GM12878 (cell line): ENCODE results near the gene TMEM132D. TPM values are rescaled to one million over a fixed set of nuclear protein-coding genes. Genes with fewer than 3 reads are reported as not detected.

Experiments
- ATAC-seq: fragments of 200-7000 bp; cut with Tn5 transposase; 3 replicates; pipeline ENCODE4 v1.9.1; 2020; ENCODE audit warnings: mild to moderate bottlenecking, moderate library complexity
- BruUV-seq: library from RNA; stranded (reverse); fragments of 400-500 nt; replicated peaks from 2 replicates; lab custom pipeline; 2021; lab: Mats Ljungman, UMichigan
- CTCF ChIA-PET: fragments of 300-600 bp; sonication (Branson Sonifier 250); formaldehyde crosslinking; extraction: SDS; loops from one replicate; lab custom pipeline; 2021; ENCODE audit warnings: inconsistent platforms; lab: Yijun Ruan, JAX
- POLR2A ChIA-PET: fragments of 350-600 bp; formaldehyde crosslinking; extraction: SDS; loops from one replicate; lab custom pipeline; 2021; ENCODE audit warnings: inconsistent platforms; lab: Charles Lee
- RAD21 ChIA-PET: fragments of 300-600 bp; sonication (Branson Sonifier 250); formaldehyde crosslinking; loops from one replicate; lab custom pipeline; 2023; ENCODE audit warnings: antibody characterized with exemption; ENCODE audit not compliant: unreplicated experiment; lab: Charles Lee
- SMC1A ChIA-PET: fragments of 300-600 bp; sonication (Branson Sonifier 250); formaldehyde crosslinking; loops from one replicate; lab custom pipeline; 2023; ENCODE audit not compliant: unreplicated experiment, uncharacterized antibody; lab: Charles Lee
- DNase-seq: peaks from one replicate; pipeline ENCODE4 v3.0.0-alpha.2; 2011; ENCODE audit warnings: low read depth, low spot score
- FAIRE-seq: peaks from 3 replicates; lab custom pipeline; 2011; peaks lifted over from hg19 to GRCh38; lab: Jason Lieb, UNC
- H2AFZ ChIP-seq: 2 replicates; pipeline ENCODE4 v1.6.0; 2011; ENCODE audit warnings: low read depth, low read length, control low read depth; ENCODE audit not compliant: control insufficient read depth
- H3K27ac ChIP-seq: 2 replicates; pipeline ENCODE4 v1.5.1; 2011; ENCODE audit warnings: control low read depth; ENCODE audit not compliant: control insufficient read depth, insufficient read depth
- H3K27me3 ChIP-seq, 2 experiments: replicated peaks in 1 of 2; 2 replicates each; pipeline versions ENCODE4 v1.6.0 to v1.6.1; 2011; ENCODE audit warnings: low read length in 1 of 2; ENCODE audit not compliant: control insufficient read depth in 2 of 2, insufficient read depth in 2 of 2
- H3K36me3 ChIP-seq, 2 experiments: 2 replicates each; pipeline ENCODE4 v1.5.1; 2011; ENCODE audit warnings: low read length in 1 of 2; ENCODE audit not compliant: control insufficient read depth in 2 of 2, insufficient read depth in 2 of 2
- H3K4me1 ChIP-seq: 2 replicates; pipeline ENCODE4 v1.6.1; 2011; ENCODE audit warnings: mild to moderate bottlenecking, low read length, moderate library complexity, mixed read lengths; ENCODE audit not compliant: control insufficient read depth, insufficient read depth
- H3K4me2 ChIP-seq: 2 replicates; pipeline ENCODE4 v1.6.0; 2011; ENCODE audit warnings: control low read depth; ENCODE audit not compliant: control insufficient read depth, insufficient read depth
- H3K4me3 ChIP-seq: fragments of 200-600 bp; sonication (generic); 2 replicates; pipeline ENCODE4 v1.5.1; 2016
- H3K79me2 ChIP-seq: 2 replicates; pipeline ENCODE4 v1.6.0; 2011; ENCODE audit warnings: low read length; ENCODE audit not compliant: control insufficient read depth, insufficient read depth
- H3K9ac ChIP-seq: 2 replicates; pipeline ENCODE4 v1.8.0; 2011; ENCODE audit warnings: low read length, control low read depth, mixed read lengths; ENCODE audit not compliant: control insufficient read depth, insufficient read depth
- H3K9me3 ChIP-seq: replicated peaks from 3 replicates; pipeline ENCODE4 v1.5.1; 2011; ENCODE audit warnings: mild to moderate bottlenecking, low read length; ENCODE audit not compliant: control insufficient read depth, insufficient read depth
- H4K20me1 ChIP-seq: 2 replicates; pipeline ENCODE4 v1.6.0; 2011; ENCODE audit not compliant: control insufficient read depth, insufficient read depth
- CBX3 ChIP-seq: fragments of 200-600 bp; sonication (generic); IDR thresholded peaks from 2 replicates; pipeline ENCODE4 v1.6.1; 2016; ENCODE audit warnings: low read depth, borderline replicate concordance
- CREM ChIP-seq: IDR thresholded peaks from 2 replicates; pipeline ENCODE4 v1.6.1; 2014; ENCODE audit warnings: antibody characterized with exemption, low read depth
- CUX1 ChIP-seq: IDR thresholded peaks from 2 replicates; pipeline ENCODE4 v1.6.1; 2012; ENCODE audit warnings: improper control_type of control experiment, low read depth, low read length; ENCODE audit not compliant: insufficient replicate concordance
- ELK1 ChIP-seq: IDR thresholded peaks from 2 replicates; pipeline ENCODE4 v1.6.1; 2012; ENCODE audit warnings: low read depth, low read length, improper control_type of control experiment
- FOXM1 ChIP-seq: IDR thresholded peaks from 2 replicates; pipeline ENCODE4 v1.6.1; 2012; ENCODE audit warnings: low read depth, mild to moderate bottlenecking, inconsistent platforms, low read length, moderate library complexity
- HCFC1 ChIP-seq: fragments of 150-350 bp; IDR thresholded peaks from 2 replicates; pipeline ENCODE4 v1.6.1; 2014; ENCODE audit warnings: low read length
- HDAC6 ChIP-seq: fragments of 200-600 bp; sonication (generic); IDR thresholded peaks from one replicate; pipeline ENCODE4 v1.8.0; 2017; ENCODE audit warnings: antibody characterized with exemption; ENCODE audit not compliant: unreplicated experiment
- IRF4 ChIP-seq: IDR thresholded peaks from 2 replicates; pipeline ENCODE4 v1.6.1; 2011; ENCODE audit warnings: low read depth, low read length
- MEF2A ChIP-seq: IDR thresholded peaks from 2 replicates; pipeline ENCODE4 v1.6.1; 2011; ENCODE audit warnings: low read depth, mild to moderate bottlenecking, low read length, moderate library complexity; ENCODE audit not compliant: insufficient read depth
- MYB ChIP-seq: fragments of 150-350 bp; IDR thresholded peaks from 2 replicates; pipeline ENCODE4 v1.6.1; 2014; ENCODE audit warnings: mild to moderate bottlenecking, low read depth, low read length, borderline replicate concordance
- MYC ChIP-seq: IDR thresholded peaks from 2 replicates; pipeline ENCODE4 v1.6.1; 2011; ENCODE audit warnings: mild to moderate bottlenecking, low read length, moderate library complexity, inconsistent platforms; ENCODE audit not compliant: insufficient read depth, insufficient replicate concordance, insufficient read length, severe bottlenecking
- NFYA ChIP-seq: IDR thresholded peaks from 2 replicates; pipeline ENCODE4 v1.6.1; 2011; ENCODE audit warnings: low read depth, mild to moderate bottlenecking, low read length, improper control_type of control experiment, borderline replicate concordance
- RFX5 ChIP-seq: IDR thresholded peaks from 2 replicates; pipeline ENCODE4 v1.6.1; 2011; ENCODE audit warnings: low read depth, low read length, improper control_type of control experiment
- WRNIP1 ChIP-seq: IDR thresholded peaks from 2 replicates; pipeline ENCODE4 v1.6.1; 2011; ENCODE audit warnings: low read depth, low read length, improper control_type of control experiment, borderline replicate concordance
- ZNF207 ChIP-seq: fragments of 450-650 bp; IDR thresholded peaks from 2 replicates; pipeline ENCODE4 v1.6.1; 2014; ENCODE audit warnings: antibody characterized with exemption, mild to moderate bottlenecking, borderline replicate concordance
- ZNF24 ChIP-seq: fragments of 450-650 bp; IDR thresholded peaks from 2 replicates; pipeline ENCODE4 v1.6.1; 2017; ENCODE audit warnings: antibody characterized with exemption, mild to moderate bottlenecking
- ZSCAN29 ChIP-seq: fragments of 450-650 bp; IDR thresholded peaks from 2 replicates; pipeline ENCODE4 v1.6.1; 2017; ENCODE audit warnings: mild to moderate bottlenecking, moderate library complexity
- WGBS: methylation state at CpG from one replicate; pipeline ENCODE4 v1.1.6; 2016; ENCODE audit warnings: low lambda C conversion rate; ENCODE audit not compliant: insufficient replicate concordance, insufficient coverage; ENCODE audit errors: missing lambda C conversion rate; 5-methylcytosine and 5-hydroxymethylcytosine counted together
- in situ Hi-C: fragments of 300-500 bp; cut with MboI; formaldehyde crosslinking; loops from 9 replicates; pipeline ENCODE4 v1.14.3; 2018; ENCODE audit warnings: mixed read lengths
- intact Hi-C: fragments of 100-400 bp; cut with micrococcal nuclease; formaldehyde crosslinking; loops from one replicate; pipeline ENCODE4 v1.14.2; 2022; ENCODE audit not compliant: unreplicated experiment
- polyA plus RNA-seq, 11 experiments: library from polyadenylated mRNA; depleted of rRNA in 4 of 11; unstranded in 6 of 11; stranded (reverse) in 5 of 11; fragments of >200 nt; fragmentation: Nextera tagmentation in 4 of 11; fragmentation: Illumina TruSeq in 1 of 11; extraction: Ambion mirVana in 4 of 11; extraction: Trizol in 1 of 11; gene quantifications; 1 replicate in 1 of 11; 2 replicates in 10 of 11; pipeline versions ENCODE4 v1.2.1 to v1.2.3, GENCODE V29; 2011 to 2016; ENCODE audit warnings: inconsistent platforms in 2 of 11, missing spikeins in 2 of 11, low read depth in 1 of 11
- total RNA-seq, 4 experiments: library from RNA; depleted of rRNA in 3 of 4; stranded (reverse); fragments of >200 nt in 3 of 4; fragmentation: Illumina TruSeq in 1 of 4; extraction: Trizol in 1 of 4; gene quantifications; 2 replicates each; pipeline versions ENCODE4 v1.2.1 to v1.2.3, GENCODE V29; 2013 to 2021
- TF ChIP-seq, protein P1 (sequence below): IDR thresholded peaks from 2 replicates; pipeline ENCODE4 v1.6.1; 2011; ENCODE audit warnings: low read depth, low read length, improper control_type of control experiment, borderline replicate concordance

TMEM132D gene
- total and polyA plus RNA-seq, 10 of the 15 experiments (the other 5 are each of a cell fraction or from before 2014, with no cell fraction given) = under 0.01 to 0.12 (median 0.02) TPM; not detected in 3

- TF ChIP-seq CBX3 (no peak), ZNF24 (no peak), MYC (no peak), CREM (no peak), RFX5 (no peak), ZNF207 (no peak), NFYA (no peak), ZSCAN29 (no peak)
- TF ChIP-seq, protein P1, sequence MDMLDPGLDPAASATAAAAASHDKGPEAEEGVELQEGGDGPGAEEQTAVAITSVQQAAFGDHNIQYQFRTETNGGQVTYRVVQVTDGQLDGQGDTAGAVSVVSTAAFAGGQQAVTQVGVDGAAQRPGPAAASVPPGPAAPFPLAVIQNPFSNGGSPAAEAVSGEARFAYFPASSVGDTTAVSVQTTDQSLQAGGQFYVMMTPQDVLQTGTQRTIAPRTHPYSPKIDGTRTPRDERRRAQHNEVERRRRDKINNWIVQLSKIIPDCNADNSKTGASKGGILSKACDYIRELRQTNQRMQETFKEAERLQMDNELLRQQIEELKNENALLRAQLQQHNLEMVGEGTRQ = no peak
Observed at GRCh38 chr12:129163861-129164260, 740.0 kb downstream of the TMEM132D start (continued).

DNA sequence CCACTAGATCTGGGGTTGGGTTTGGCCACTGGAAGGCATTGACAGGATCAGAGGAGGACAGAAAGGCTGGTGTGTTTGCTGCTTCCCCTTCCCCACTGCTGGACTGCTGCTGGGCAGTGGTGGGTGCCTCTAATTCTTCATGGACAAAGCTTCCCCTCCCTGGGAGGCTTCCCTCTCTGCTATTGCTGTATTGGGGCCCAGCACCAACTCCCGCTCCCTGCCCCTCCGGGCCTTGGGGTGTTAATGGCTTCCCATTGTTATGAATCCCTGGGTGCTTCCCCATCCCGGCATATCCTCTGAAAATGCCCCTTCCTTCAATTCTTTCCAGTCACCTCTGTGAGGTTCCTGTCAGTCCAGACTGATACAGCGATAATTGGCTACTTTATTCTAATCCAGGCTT lies 740.4 kb downstream of the TMEM132D start:
- BruUV-seq = no TSS peak
- Histone ChIP-seq H3K9me3 (no peaks in the 10 kb centered on the region), H3K4me3 (no peak overlapping the region), H4K20me1 (no peaks in the 10 kb centered on the region), H3K4me2 (no peak overlapping the region), H3K27ac (no peak overlapping the region), H3K36me3 (no peaks in the 10 kb centered on the region), H3K79me2 (no peaks in the 10 kb centered on the region), H2AFZ (no peak overlapping the region), H3K4me1 (no peaks in the 10 kb centered on the region), H3K9ac (no peak overlapping the region), H3K27me3 (no peaks in the 10 kb centered on the region)
- DNase-seq (no peak), FAIRE-seq (no peak), ATAC-seq (no peak)
- intact Hi-C loops = no loop called here
- ChIA-PET POLR2A (no interaction called here), SMC1A (no interaction called here), CTCF (interaction anchor here (1.4 kb wide), 1 partner anchor 520 kb away, joined by 3 read pairs; no protein-coding TSS in a partner anchor), RAD21 (no interaction called here)
- WGBS = 10% methylated on average over 4 of the region's 4 CpGs
- in situ Hi-C loops = no loop called here
- no peak for TF ChIP-seq CUX1
- no peak for TF ChIP-seq HCFC1
- TF ChIP-seq HDAC6 = no peak
- no peak for TF ChIP-seq FOXM1
- TF ChIP-seq ZSCAN29 = no peak
- no peak for TF ChIP-seq MYB
- TF ChIP-seq MEF2A = no peak
- TF ChIP-seq ELK1 = no peak
- TF ChIP-seq IRF4 = no peak
- no peak for TF ChIP-seq WRNIP1
